ENCODE results near the gene VPS29. TPM values are rescaled to one million over a fixed set of nuclear protein-coding genes. Genes with fewer than 3 reads are reported as not detected.

The VPS29 gene
- polyA plus RNA-seq, 1 donor (not counting 4 experiments of a cell fraction or from before 2014, with no cell fraction given), result 219 TPM

- TF ChIP-seq CTCF (optimal IDR thresholded peaks at IDR 0.05 in 1 of 3, IDR thresholded peaks at IDR 0.05 in 1 of 3, conservative IDR thresholded peaks at IDR 0.05 in 1 of 3; ENCODE audit: extremely low read depth in 1 of 3, insufficient read depth in 2 of 3, low read length in 3 of 3) (no peak), EZH2 (IDR thresholded peaks at IDR 0.05; ENCODE audit: low read length) (no peak)
- H3K9ac ChIP-seq (ENCODE audit: control insufficient read depth, extremely low read depth, insufficient read depth, low read length), result no peak overlapping the region
- no peak for DNase-seq (ENCODE audit: low read depth, low spot score)
- H3K4me1 ChIP-seq (ENCODE audit: control insufficient read depth, extremely low read depth, insufficient read depth, low read length), result peaks cover 20% of the 10 kb centered on the region
- peaks cover 2% of the 10 kb centered on the region for H4K20me1 ChIP-seq (ENCODE audit: control insufficient read depth, extremely low read depth, insufficient read depth, low read length)
- peaks cover 21% of the 10 kb centered on the region for H3K79me2 ChIP-seq (ENCODE audit: control insufficient read depth, insufficient read depth, low read length)
- no peak overlapping the region for H3K4me3 ChIP-seq (ENCODE audit: control insufficient read depth in 2 of 3, extremely low read depth in 1 of 3, insufficient read depth in 2 of 3, low read depth in 1 of 3, low read length in 3 of 3)
- peaks cover 11 to 23% of the 10 kb centered on the region in 2 experiments for H3K36me3 ChIP-seq (ENCODE audit: control insufficient read depth in 2 of 2, extremely low read depth in 1 of 2, insufficient read depth in 2 of 2, low read length in 2 of 2)
- no peaks in the 10 kb centered on the region for H3K9me1 ChIP-seq (ENCODE audit: control insufficient read depth, extremely low read depth, insufficient read depth, low read length)
- H3K27ac ChIP-seq (ENCODE audit: control insufficient read depth, insufficient read depth, low read length), result peak overlapping the region; percentile 19
- peak overlapping the region; percentile 25 for H3K4me2 ChIP-seq (ENCODE audit: control insufficient read depth, extremely low read depth, insufficient read depth, low read depth, low read length)
- dilution Hi-C loops (cut with MboI; ENCODE audit: extremely low pct_ligation_motif_present, low sequenced_read_pairs), result no loop called here
- H3K9me3 ChIP-seq (ENCODE audit: control insufficient read depth, low read depth, low read length), result no peaks in the 10 kb centered on the region
- H3K27me3 ChIP-seq (ENCODE audit: control insufficient read depth, extremely low read depth, insufficient read depth, low read length), result no peaks in the 10 kb centered on the region
- peak; percentile 46 for FAIRE-seq
- H2AFZ ChIP-seq (ENCODE audit: control insufficient read depth, low read length), result no peak overlapping the region
These were observed 29.9 kb upstream of the VPS29 start for GRCh38 chr12:110531741-110532333.

DNA sequence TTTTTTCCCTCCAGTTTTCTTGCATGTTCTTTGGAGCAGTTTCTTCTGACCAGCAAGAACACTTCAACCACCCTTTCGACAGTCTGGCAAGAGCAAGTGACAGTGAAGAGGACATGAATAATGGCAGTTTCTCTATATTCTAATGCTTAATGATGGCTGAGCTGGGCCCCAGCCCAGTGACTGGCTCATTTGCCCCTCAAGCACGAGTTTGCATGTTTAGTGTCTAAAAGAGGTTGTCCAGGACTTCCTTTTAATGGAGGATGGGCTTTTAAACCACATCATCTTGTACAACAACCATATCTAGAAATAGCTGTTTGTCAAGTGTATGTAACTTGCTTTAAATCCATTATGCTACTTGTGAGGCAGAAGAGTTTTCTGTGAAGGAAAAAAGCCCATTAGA, 28.6 kb upstream of the VPS29 start:
- Histone ChIP-seq H3K9ac (ENCODE audit: control insufficient read depth, extremely low read depth, insufficient read depth, low read length) (no peak overlapping the region), H4K20me1 (ENCODE audit: control insufficient read depth, extremely low read depth, insufficient read depth, low read length) (peaks cover 2% of the 10 kb centered on the region), H2AFZ (ENCODE audit: control insufficient read depth, low read length) (no peak overlapping the region), H3K27me3 (ENCODE audit: control insufficient read depth, extremely low read depth, insufficient read depth, low read length) (no peaks in the 10 kb centered on the region), H3K4me2 (ENCODE audit: control insufficient read depth, extremely low read depth, insufficient read depth, low read depth, low read length) (no peak overlapping the region), H3K9me3 (ENCODE audit: control insufficient read depth, low read depth, low read length) (no peaks in the 10 kb centered on the region), H3K4me1 (ENCODE audit: control insufficient read depth, extremely low read depth, insufficient read depth, low read length) (peaks cover 17% of the 10 kb centered on the region), H3K27ac (ENCODE audit: control insufficient read depth, insufficient read depth, low read length) (no peak overlapping the region), H3K9me1 (ENCODE audit: control insufficient read depth, extremely low read depth, insufficient read depth, low read length) (no peaks in the 10 kb centered on the region), H3K79me2 (ENCODE audit: control insufficient read depth, insufficient read depth, low read length) (peaks cover 12% of the 10 kb centered on the region), H3K4me3 (ENCODE audit: control insufficient read depth in 2 of 3, extremely low read depth in 1 of 3, insufficient read depth in 2 of 3, low read depth in 1 of 3, low read length in 3 of 3) (no peak overlapping the region), H3K36me3 (ENCODE audit: control insufficient read depth in 2 of 2, extremely low read depth in 1 of 2, insufficient read depth in 2 of 2, low read length in 2 of 2) (peaks cover 5 to 11% of the 10 kb centered on the region in 2 experiments)
- DNase-seq (ENCODE audit: low read depth, low spot score), result no peak
- TF ChIP-seq EZH2 (IDR thresholded peaks at IDR 0.05; ENCODE audit: low read length), result no peak
- no peak for TF ChIP-seq CTCF (optimal IDR thresholded peaks at IDR 0.05 in 1 of 3, IDR thresholded peaks at IDR 0.05 in 1 of 3, conservative IDR thresholded peaks at IDR 0.05 in 1 of 3; ENCODE audit: extremely low read depth in 1 of 3, insufficient read depth in 2 of 3, low read length in 3 of 3)
- FAIRE-seq, result no peak
- dilution Hi-C loops (cut with MboI; ENCODE audit: extremely low pct_ligation_motif_present, low sequenced_read_pairs), result no loop called here

Data from keratinocyte (primary cell).